Coronary artery (tissue), 2 donors: ENCODE measurements around the gene TBCE.
"Not testable (repeated sequence)": the region's sequence is repeated elsewhere in the genome, so short reads cannot be mapped to it uniquely, and the experiment has no call there.

Experiments used
- DNase-seq: peaks from one replicate; pipeline ENCODE4 v3.0.0-alpha.2; 2017; ENCODE audit warnings: low spot score
- H3K27ac ChIP-seq, 2 donors: fragments of 200-600 bp; sonication (generic); one replicate each; pipeline ENCODE4 v1.5.1; 2016 to 2019
- H3K4me3 ChIP-seq: fragments of 200-600 bp; sonication (generic); 2 replicates; pipeline ENCODE4 v1.5.1; 2016; ENCODE audit warnings: mild to moderate bottlenecking, moderate library complexity
- TF ChIP-seq, protein P1 (sequence below): fragments of 200-600 bp; sonication (generic); IDR thresholded peaks from one replicate; pipeline ENCODE4 v1.5.1; 2019; ENCODE audit warnings: antibody characterized with exemption

TBCE gene

DNA sequence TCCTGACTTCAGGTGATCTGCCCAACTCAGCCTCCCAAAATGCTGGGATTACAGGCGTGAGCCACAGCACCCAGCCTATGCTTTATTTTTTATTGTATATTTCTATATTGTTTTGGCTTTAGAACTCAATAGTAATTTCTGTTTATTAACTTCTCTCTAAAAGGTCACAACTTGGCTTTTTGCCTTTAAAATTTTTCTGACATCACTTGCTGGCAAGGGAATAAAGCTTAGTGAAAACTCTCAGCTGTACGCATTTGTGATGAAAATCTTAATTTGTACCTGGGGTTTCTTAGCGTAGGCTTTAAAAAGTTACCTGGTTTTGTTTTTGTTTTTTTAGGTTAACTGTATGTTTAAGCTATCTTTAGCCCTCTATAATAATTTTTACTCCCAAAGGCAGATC, 100.8 kb downstream of the TBCE start:
- no peak for DNase-seq
- TF ChIP-seq, protein P1, sequence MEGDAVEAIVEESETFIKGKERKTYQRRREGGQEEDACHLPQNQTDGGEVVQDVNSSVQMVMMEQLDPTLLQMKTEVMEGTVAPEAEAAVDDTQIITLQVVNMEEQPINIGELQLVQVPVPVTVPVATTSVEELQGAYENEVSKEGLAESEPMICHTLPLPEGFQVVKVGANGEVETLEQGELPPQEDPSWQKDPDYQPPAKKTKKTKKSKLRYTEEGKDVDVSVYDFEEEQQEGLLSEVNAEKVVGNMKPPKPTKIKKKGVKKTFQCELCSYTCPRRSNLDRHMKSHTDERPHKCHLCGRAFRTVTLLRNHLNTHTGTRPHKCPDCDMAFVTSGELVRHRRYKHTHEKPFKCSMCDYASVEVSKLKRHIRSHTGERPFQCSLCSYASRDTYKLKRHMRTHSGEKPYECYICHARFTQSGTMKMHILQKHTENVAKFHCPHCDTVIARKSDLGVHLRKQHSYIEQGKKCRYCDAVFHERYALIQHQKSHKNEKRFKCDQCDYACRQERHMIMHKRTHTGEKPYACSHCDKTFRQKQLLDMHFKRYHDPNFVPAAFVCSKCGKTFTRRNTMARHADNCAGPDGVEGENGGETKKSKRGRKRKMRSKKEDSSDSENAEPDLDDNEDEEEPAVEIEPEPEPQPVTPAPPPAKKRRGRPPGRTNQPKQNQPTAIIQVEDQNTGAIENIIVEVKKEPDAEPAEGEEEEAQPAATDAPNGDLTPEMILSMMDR = no peak
- Histone ChIP-seq H3K4me3 (no peak overlapping the region), H3K27ac (no peak overlapping the region)

DNA sequence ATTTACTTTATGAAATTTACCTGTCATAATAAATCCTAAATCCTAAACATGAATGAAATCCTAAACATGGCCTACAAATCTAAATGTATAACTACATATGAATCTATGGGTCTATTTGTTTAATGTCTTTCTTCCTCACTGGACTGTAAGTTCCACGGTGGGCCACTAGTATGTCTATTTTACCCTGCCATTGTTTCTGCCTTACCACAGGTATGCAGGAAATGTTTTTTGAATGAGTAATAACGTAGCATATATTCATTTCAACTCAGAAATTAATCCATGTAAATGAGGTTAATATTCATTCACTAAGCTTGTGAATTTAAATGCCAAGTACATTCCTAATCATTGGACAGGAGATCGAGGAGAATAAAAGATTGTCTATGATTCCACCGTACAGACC, 101.7 kb downstream of the TBCE start:
- TF ChIP-seq, protein P1 = no peak
- DNase-seq = no peak
- no peak overlapping the region for H3K27ac ChIP-seq
- H3K4me3 ChIP-seq = no peak overlapping the region

DNA sequence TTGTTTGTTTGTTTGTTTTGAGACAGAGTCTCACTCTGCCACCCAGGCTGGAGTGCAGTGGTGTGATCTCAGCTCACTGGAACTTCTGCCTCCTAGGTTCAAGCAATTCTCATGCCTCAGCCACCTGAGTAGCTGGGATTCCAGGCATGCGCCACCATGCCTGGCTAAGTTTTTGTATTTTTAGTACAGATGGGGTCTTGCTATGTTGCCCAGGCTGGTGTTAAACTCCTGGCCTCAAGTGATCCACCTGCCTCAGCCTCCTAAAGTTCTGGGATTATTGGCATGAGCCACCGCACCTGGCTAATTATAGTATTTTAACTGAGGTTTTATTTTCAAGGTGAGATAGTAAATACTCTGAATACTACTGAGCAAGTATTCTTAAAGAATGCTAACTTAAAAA, 102.7 kb downstream of the TBCE start:
- not testable (repeated sequence) for H3K27ac ChIP-seq, DNase-seq, H3K4me3 ChIP-seq

DNA sequence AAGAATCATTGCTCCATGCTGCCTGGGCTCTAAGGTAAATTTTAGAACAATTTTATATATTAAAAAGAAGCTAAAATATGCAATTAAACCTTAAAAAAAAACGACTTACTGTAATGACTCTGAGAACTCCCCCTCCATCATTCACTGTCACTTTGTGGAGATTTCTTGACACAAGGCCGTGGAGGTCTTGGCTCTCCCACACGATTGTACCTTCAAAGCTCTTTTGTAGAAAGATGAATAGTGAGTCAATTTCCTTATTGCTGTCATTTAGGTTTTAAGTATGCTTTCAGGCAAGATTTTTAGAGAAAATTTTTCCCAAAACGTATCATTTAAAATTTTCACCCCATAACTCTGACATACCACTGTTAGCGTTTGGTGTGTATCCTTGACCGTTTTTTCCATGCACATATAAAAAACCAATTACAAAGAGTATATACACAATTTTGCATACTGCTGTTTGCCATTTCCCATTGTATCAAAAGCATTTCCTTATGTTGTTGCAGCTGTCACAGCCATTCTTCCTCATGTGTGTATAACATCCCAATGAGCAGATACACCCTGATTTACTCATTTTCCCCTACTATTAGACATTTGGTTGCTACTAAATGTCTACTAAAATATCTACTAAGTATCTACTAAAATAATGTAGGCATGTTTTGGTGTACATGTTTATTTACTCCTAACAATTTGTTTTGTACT, 103.7 kb downstream of the TBCE start:
- TF ChIP-seq, protein P1 = no peak
- H3K4me3 ChIP-seq = no peak overlapping the region
- no peak overlapping the region for H3K27ac ChIP-seq
- DNase-seq = no peak

DNA sequence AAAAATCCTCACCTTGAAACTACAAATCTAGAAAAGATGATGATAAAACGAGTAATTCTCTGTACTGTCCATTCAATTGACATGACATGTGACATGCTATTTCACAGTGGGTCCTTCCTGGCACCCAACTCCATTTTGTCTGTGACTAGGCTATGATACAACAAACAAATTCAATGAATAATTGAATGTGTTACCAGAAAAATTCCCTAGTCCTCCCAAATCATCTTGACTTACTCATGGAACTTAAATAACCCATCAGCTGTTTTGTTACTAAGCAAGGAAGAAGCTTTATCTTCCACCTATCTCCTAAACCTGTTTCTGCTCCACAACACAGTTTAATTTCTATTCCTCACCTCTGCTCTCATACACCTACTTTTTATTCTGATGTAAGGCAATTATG, 106.6 kb downstream of the TBCE start:
- TF ChIP-seq, protein P1 = no peak
- no peak overlapping the region for H3K27ac ChIP-seq
- no peak overlapping the region for H3K4me3 ChIP-seq
- DNase-seq = no peak

DNA sequence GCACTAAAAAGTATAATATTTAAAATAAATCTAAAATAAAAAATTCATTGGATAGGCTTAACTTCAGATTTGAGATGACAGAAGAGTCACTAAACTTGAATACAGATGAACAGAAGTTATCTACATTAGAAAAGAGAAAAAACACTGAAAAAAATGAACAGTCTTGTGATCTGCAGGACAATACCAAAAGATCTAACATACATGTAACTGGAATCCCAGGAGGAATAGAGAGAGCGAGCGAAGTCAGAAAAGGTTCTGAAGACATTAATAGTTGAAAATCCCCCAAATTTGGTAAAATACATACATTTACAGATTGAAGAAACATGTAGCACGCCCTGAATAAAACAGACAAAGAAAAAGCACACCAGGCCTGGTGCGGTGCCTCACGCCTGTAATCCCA, 115.9 kb downstream of the TBCE start:
- no peak overlapping the region for H3K27ac ChIP-seq
- no peak for DNase-seq
- TF ChIP-seq, protein P1 = no peak
- H3K4me3 ChIP-seq = no peak overlapping the region

DNA sequence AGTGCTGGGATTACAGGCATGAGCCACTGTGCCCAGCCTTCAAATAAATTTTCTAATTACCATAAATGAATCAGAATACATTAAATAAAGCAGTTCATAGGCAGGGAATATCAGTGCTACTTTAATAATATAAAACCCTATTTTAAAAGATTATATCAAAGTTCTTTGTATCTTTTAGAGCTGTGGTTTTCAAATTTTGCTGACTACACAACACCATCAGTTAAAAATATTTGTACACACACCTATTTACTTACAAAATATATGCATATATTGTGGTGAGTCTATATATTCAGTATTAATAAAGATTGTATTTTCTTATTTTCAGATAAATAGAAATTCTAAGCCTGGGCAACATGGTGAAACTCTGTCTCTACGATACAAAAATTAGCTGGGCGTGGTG, 118.3 kb downstream of the TBCE start:
- TF ChIP-seq, protein P1 = no peak
- H3K4me3 ChIP-seq = no peak overlapping the region
- H3K27ac ChIP-seq = no peak overlapping the region
- no peak for DNase-seq

DNA sequence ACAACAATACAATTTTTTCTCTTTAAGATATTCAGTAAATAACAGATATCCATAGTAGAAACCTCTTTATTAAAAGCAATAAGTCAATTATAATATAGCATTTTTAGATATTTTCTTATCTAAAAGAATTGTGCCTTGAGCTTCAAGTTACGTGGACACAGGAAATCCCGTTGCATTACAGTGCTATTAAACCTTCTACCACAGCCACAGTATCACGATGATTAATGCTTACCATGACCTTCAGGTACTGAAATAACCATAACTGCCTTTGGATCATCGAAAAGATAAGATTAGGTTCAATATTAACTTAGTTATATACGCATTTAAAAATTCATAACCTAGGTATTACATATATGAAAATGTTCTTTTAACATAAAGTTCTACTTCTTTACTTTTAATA, 119.1 kb downstream of the TBCE start:
- DNase-seq = no peak
- no peak overlapping the region for H3K27ac ChIP-seq
- TF ChIP-seq, protein P1 = no peak
- H3K4me3 ChIP-seq = no peak overlapping the region
